HEK293 (cell line): Measurements from ENCODE around the gene PRKCA.

ENCODE experiments used
- GLI2 ChIP-seq: fragments of 450-650 bp; formaldehyde crosslinking; IDR thresholded peaks from 2 replicates; pipeline ENCODE4; 2017; ENCODE audit warnings: missing biosample characterization, missing genetic modification characterization, low read depth, borderline replicate concordance
- PRDM4 ChIP-seq: fragments of 450-650 bp; formaldehyde crosslinking; IDR thresholded peaks from 2 replicates; pipeline ENCODE4 v1.5.1; 2017; ENCODE audit warnings: missing biosample characterization, missing genetic modification characterization
- REPIN1 ChIP-seq: fragments of 450-650 bp; formaldehyde crosslinking; IDR thresholded peaks from 2 replicates; pipeline ENCODE4 v1.5.1; 2017; ENCODE audit warnings: missing biosample characterization, missing genetic modification characterization, low read depth
- WT1 ChIP-seq: fragments of 450-650 bp; formaldehyde crosslinking; IDR thresholded peaks from 2 replicates; pipeline ENCODE4 v1.5.1; 2016; ENCODE audit warnings: missing biosample characterization, missing genetic modification characterization
- ZBTB20 ChIP-seq: fragments of 450-650 bp; formaldehyde crosslinking; IDR thresholded peaks from 2 replicates; pipeline ENCODE4 v1.5.1; 2016; ENCODE audit warnings: missing biosample characterization, missing genetic modification characterization
- ZBTB48 ChIP-seq: fragments of 450-650 bp; formaldehyde crosslinking; IDR thresholded peaks from 2 replicates; pipeline ENCODE4 v1.5.1; 2016; ENCODE audit warnings: missing biosample characterization, missing genetic modification characterization
- ZEB2 ChIP-seq: fragments of 450-650 bp; formaldehyde crosslinking; IDR thresholded peaks from 2 replicates; pipeline ENCODE4 v1.5.1; 2016; ENCODE audit warnings: missing biosample characterization, missing genetic modification characterization
- ZNF155 ChIP-seq: fragments of 450-650 bp; formaldehyde crosslinking; IDR thresholded peaks from 2 replicates; pipeline ENCODE4 v1.5.1; 2016; ENCODE audit warnings: missing biosample characterization, missing genetic modification characterization
- ZNF184 ChIP-seq: fragments of 450-650 bp; IDR thresholded peaks from 2 replicates; pipeline ENCODE4 v1.5.1; 2018; ENCODE audit warnings: missing biosample characterization, mild to moderate bottlenecking, missing genetic modification characterization
- ZNF292 ChIP-seq: fragments of 450-650 bp; formaldehyde crosslinking; IDR thresholded peaks from 2 replicates; pipeline ENCODE4 v1.5.1; 2016; ENCODE audit warnings: low read depth, missing biosample characterization, missing genetic modification characterization, borderline replicate concordance
- ZNF398 ChIP-seq: fragments of 450-650 bp; formaldehyde crosslinking; IDR thresholded peaks from 2 replicates; pipeline ENCODE4 v1.5.1; 2017; ENCODE audit warnings: missing biosample characterization, missing genetic modification characterization
- ZNF423 ChIP-seq: fragments of 450-650 bp; formaldehyde crosslinking; IDR thresholded peaks from 2 replicates; pipeline ENCODE4 v1.5.1; 2016; ENCODE audit warnings: missing biosample characterization, missing genetic modification characterization
- ZNF473 ChIP-seq: fragments of 450-650 bp; formaldehyde crosslinking; IDR thresholded peaks from 2 replicates; pipeline ENCODE4 v1.5.1; 2017; ENCODE audit warnings: missing biosample characterization, missing genetic modification characterization
- ZNF610 ChIP-seq: fragments of 450-650 bp; formaldehyde crosslinking; IDR thresholded peaks from 2 replicates; pipeline ENCODE4 v1.5.1; 2016; ENCODE audit warnings: missing biosample characterization, missing genetic modification characterization, borderline replicate concordance
- ZNF660 ChIP-seq: fragments of 450-650 bp; IDR thresholded peaks from 2 replicates; pipeline ENCODE4 v1.5.1; 2018; ENCODE audit warnings: missing biosample characterization, mild to moderate bottlenecking, missing genetic modification characterization
- ZNF837 ChIP-seq: fragments of 450-650 bp; formaldehyde crosslinking; IDR thresholded peaks from 2 replicates; pipeline ENCODE4 v1.5.1; 2016; ENCODE audit warnings: missing biosample characterization, missing genetic modification characterization
- TF ChIP-seq, protein P1 (sequence below): fragments of 450-650 bp; IDR thresholded peaks from 2 replicates; pipeline ENCODE4 v1.5.1; 2018; ENCODE audit warnings: missing biosample characterization, mild to moderate bottlenecking, missing genetic modification characterization
- TF ChIP-seq, protein P2 (sequence below): fragments of 450-650 bp; formaldehyde crosslinking; IDR thresholded peaks from 2 replicates; pipeline ENCODE4 v1.5.1; 2017; ENCODE audit warnings: missing biosample characterization, missing genetic modification characterization
- TF ChIP-seq, protein P3 (sequence below): fragments of 450-650 bp; formaldehyde crosslinking; IDR thresholded peaks from 2 replicates; pipeline ENCODE4 v1.5.1; 2016; ENCODE audit warnings: missing biosample characterization, missing genetic modification characterization
- TF ChIP-seq, protein P4 (sequence below): fragments of 450-650 bp; formaldehyde crosslinking; IDR thresholded peaks from 2 replicates; pipeline ENCODE4 v1.5.1; 2016; ENCODE audit warnings: missing biosample characterization, missing genetic modification characterization
- TF ChIP-seq, protein P5 (sequence below): fragments of 450-650 bp; formaldehyde crosslinking; IDR thresholded peaks from 2 replicates; pipeline ENCODE4 v1.5.1; 2017; ENCODE audit warnings: missing biosample characterization, mild to moderate bottlenecking, missing genetic modification characterization, moderate library complexity
- TF ChIP-seq, protein P6 (sequence below): fragments of 450-650 bp; formaldehyde crosslinking; IDR thresholded peaks from 2 replicates; pipeline ENCODE4 v1.5.1; 2016; ENCODE audit warnings: missing biosample characterization, missing genetic modification characterization, borderline replicate concordance

PRKCA gene

DNA sequence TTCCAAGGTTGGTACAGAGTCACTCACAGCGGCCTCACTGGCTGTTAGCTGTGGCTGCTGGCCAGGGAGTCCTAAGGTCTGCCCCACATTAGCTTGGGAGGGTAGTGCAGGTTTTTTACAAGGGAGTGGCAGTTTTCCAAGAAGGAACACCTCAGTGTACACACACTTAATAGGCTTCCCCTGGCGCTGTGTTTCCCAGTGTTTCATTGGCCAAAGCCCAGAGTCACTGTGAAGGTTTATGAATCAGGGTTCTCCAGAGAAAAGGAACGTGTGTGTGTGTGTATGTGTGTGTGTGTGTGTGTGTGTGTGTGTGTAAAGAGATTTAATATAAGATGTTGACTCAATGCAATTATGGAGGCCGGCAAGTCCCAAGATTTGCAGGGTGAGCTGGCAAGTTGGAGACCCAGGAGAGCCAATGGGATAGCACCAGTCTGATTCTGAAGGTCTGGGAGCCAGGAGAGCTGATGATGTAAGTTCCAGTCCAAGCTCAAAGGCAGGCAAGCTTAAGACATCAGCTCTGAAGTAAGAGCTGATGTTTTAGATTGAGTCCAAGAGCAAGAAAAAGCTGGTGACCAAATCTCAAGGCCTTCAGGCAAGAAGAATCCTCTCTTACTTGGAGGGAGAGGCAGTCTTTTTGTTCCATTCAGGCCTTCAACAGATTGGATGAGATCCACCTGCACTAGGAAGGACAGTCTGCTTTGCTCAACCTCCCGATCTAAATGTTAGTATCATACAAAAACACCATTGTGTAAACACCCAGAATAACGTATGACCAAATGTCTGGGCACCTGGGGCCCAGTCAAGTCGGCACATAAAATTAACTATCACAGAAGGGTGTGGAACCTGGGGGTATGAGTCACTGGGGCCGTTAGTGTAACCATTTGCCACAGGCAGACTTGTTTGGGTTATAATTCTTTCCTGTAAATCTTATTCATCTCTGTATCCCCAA lies 206.8 kb downstream of the PRKCA start (continued):
- TF ChIP-seq, protein P1, sequence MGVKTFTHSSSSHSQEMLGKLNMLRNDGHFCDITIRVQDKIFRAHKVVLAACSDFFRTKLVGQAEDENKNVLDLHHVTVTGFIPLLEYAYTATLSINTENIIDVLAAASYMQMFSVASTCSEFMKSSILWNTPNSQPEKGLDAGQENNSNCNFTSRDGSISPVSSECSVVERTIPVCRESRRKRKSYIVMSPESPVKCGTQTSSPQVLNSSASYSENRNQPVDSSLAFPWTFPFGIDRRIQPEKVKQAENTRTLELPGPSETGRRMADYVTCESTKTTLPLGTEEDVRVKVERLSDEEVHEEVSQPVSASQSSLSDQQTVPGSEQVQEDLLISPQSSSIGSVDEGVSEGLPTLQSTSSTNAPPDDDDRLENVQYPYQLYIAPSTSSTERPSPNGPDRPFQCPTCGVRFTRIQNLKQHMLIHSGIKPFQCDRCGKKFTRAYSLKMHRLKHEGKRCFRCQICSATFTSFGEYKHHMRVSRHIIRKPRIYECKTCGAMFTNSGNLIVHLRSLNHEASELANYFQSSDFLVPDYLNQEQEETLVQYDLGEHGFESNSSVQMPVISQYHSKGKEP (tag by site-specific recombination) = peak; percentile 72; the same call in 1 of the 2 replicates
- peak; percentile 68 for TF ChIP-seq ZNF423 (tag by site-specific recombination)
- TF ChIP-seq REPIN1 (tag by site-specific recombination) = no peak
- TF ChIP-seq, protein P2, sequence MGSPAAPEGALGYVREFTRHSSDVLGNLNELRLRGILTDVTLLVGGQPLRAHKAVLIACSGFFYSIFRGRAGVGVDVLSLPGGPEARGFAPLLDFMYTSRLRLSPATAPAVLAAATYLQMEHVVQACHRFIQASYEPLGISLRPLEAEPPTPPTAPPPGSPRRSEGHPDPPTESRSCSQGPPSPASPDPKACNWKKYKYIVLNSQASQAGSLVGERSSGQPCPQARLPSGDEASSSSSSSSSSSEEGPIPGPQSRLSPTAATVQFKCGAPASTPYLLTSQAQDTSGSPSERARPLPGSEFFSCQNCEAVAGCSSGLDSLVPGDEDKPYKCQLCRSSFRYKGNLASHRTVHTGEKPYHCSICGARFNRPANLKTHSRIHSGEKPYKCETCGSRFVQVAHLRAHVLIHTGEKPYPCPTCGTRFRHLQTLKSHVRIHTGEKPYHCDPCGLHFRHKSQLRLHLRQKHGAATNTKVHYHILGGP = no peak
- TF ChIP-seq ZEB2 (tag by site-specific recombination) = peak; percentile 13
- peak; percentile 24; the same call in 1 of the 2 replicates for TF ChIP-seq ZNF610 (tag by site-specific recombination)
- peak; percentile 96 for TF ChIP-seq ZNF398
- peak; percentile 84 for TF ChIP-seq PRDM4 (tag by site-specific recombination)
- TF ChIP-seq, protein P3, sequence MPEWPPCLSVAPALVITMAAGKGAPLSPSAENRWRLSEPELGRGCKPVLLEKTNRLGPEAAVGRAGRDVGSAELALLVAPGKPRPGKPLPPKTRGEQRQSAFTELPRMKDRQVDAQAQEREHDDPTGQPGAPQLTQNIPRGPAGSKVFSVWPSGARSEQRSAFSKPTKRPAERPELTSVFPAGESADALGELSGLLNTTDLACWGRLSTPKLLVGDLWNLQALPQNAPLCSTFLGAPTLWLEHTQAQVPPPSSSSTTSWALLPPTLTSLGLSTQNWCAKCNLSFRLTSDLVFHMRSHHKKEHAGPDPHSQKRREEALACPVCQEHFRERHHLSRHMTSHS (tag by site-specific recombination) = 0 out of 2 replicates have a peak, but pooled peaks have one; percentile 22
- TF ChIP-seq, protein P4, sequence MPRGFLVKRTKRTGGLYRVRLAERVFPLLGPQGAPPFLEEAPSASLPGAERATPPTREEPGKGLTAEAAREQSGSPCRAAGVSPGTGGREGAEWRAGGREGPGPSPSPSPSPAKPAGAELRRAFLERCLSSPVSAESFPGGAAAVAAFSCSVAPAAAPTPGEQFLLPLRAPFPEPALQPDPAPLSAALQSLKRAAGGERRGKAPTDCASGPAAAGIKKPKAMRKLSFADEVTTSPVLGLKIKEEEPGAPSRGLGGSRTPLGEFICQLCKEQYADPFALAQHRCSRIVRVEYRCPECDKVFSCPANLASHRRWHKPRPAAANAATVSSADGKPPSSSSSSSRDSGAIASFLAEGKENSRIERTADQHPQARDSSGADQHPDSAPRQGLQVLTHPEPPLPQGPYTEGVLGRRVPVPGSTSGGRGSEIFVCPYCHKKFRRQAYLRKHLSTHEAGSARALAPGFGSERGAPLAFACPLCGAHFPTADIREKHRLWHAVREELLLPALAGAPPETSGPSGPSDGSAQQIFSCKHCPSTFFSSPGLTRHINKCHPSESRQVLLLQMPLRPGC (tag by site-specific recombination) = peak; percentile 27; the same call in 1 of the 2 replicates
- no peak for TF ChIP-seq GLI2 (tag by site-specific recombination)
- TF ChIP-seq, protein P5, sequence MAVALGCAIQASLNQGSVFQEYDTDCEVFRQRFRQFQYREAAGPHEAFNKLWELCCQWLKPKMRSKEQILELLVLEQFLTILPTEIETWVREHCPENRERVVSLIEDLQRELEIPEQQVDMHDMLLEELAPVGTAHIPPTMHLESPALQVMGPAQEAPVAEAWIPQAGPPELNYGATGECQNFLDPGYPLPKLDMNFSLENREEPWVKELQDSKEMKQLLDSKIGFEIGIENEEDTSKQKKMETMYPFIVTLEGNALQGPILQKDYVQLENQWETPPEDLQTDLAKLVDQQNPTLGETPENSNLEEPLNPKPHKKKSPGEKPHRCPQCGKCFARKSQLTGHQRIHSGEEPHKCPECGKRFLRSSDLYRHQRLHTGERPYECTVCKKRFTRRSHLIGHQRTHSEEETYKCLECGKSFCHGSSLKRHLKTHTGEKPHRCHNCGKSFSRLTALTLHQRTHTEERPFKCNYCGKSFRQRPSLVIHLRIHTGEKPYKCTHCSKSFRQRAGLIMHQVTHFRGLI = peak; percentile 39; the same call in 1 of the 2 replicates
- 0 out of 2 replicates have a peak, but pooled peaks have one; percentile 79 for TF ChIP-seq ZNF155 (tag by site-specific recombination)
- peak; percentile 47; the same call in 1 of the 2 replicates for TF ChIP-seq ZNF184 (tag by site-specific recombination)
- TF ChIP-seq, protein P6, sequence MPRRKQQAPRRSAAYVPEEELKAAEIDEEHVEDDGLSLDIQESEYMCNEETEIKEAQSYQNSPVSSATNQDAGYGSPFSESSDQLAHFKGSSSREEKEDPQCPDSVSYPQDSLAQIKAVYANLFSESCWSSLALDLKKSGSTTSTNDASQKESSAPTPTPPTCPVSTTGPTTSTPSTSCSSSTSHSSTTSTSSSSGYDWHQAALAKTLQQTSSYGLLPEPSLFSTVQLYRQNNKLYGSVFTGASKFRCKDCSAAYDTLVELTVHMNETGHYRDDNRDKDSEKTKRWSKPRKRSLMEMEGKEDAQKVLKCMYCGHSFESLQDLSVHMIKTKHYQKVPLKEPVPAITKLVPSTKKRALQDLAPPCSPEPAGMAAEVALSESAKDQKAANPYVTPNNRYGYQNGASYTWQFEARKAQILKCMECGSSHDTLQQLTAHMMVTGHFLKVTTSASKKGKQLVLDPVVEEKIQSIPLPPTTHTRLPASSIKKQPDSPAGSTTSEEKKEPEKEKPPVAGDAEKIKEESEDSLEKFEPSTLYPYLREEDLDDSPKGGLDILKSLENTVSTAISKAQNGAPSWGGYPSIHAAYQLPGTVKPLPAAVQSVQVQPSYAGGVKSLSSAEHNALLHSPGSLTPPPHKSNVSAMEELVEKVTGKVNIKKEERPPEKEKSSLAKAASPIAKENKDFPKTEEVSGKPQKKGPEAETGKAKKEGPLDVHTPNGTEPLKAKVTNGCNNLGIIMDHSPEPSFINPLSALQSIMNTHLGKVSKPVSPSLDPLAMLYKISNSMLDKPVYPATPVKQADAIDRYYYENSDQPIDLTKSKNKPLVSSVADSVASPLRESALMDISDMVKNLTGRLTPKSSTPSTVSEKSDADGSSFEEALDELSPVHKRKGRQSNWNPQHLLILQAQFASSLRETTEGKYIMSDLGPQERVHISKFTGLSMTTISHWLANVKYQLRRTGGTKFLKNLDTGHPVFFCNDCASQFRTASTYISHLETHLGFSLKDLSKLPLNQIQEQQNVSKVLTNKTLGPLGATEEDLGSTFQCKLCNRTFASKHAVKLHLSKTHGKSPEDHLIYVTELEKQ = peak; percentile 91
- TF ChIP-seq ZNF292 (tag by site-specific recombination) = no peak
- TF ChIP-seq WT1 = peak; percentile 76
- TF ChIP-seq ZNF837 (tag by site-specific recombination) = no peak
- peak; percentile 92; the same call in 1 of the 2 replicates for TF ChIP-seq ZNF473 (tag by site-specific recombination)
- TF ChIP-seq ZBTB20 (tag by site-specific recombination) = peak; percentile 76
- 0 out of 2 replicates have a peak, but pooled peaks have one; percentile 77 for TF ChIP-seq ZBTB48 (tag by site-specific recombination)
- 0 out of 2 replicates have a peak, but pooled peaks have one; percentile 22 for TF ChIP-seq ZNF660 (tag by site-specific recombination)
